Endothelial cell of umbilical vein (primary cell): ENCODE measurements around the gene GPR146. TPM values are rescaled to one million over a fixed set of nuclear protein-coding genes. Genes with fewer than 3 reads are reported as not detected.

Experiments used
- BruUV-seq: library from RNA; stranded (reverse); fragments of 400-500 nt; replicated peaks from 2 replicates; lab custom pipeline; 2021; lab: Mats Ljungman, UMichigan
- CTCF ChIA-PET: fragments of 300-600, 350-600 bp; sonication (Branson Sonifier 250); formaldehyde crosslinking; loops from one replicate; lab custom pipeline; 2021; ENCODE audit warnings: antibody characterized with exemption, inconsistent platforms; lab: Charles Lee
- POLR2A ChIA-PET: fragments of 300-600, 350-600 bp; sonication (Branson Sonifier 250); formaldehyde crosslinking; loops from one replicate; lab custom pipeline; 2021; ENCODE audit warnings: antibody characterized with exemption, inconsistent platforms; lab: Charles Lee
- DNase-seq: peaks from one replicate; pipeline ENCODE4 v3.0.0-alpha.2; 2011; ENCODE audit warnings: low read depth, low spot score
- FAIRE-seq: peaks from 2 replicates; lab custom pipeline; 2011; peaks lifted over from hg19 to GRCh38; lab: Jason Lieb, UNC
- H2AFZ ChIP-seq: 2 replicates; pipeline ENCODE4 v1.6.0; 2012; ENCODE audit warnings: low read depth, low read length, control low read depth, inconsistent platforms
- H3K27ac ChIP-seq: 2 replicates; pipeline ENCODE4 v1.5.1; 2011; ENCODE audit warnings: low read depth, mild to moderate bottlenecking, control low read depth, low read length, moderate library complexity; ENCODE audit not compliant: insufficient read depth
- H3K27me3 ChIP-seq, 2 experiments: 2 replicates each; pipeline versions ENCODE4 v1.6.0 to v1.6.1; 2011; ENCODE audit warnings: low read length in 2 of 2, mixed read lengths in 1 of 2; ENCODE audit not compliant: control insufficient read depth in 2 of 2, insufficient read depth in 2 of 2
- H3K36me3 ChIP-seq, 2 experiments: 2 replicates in 1 of 2; 3 replicates in 1 of 2; pipeline ENCODE4 v1.5.1; 2011; ENCODE audit warnings: low read length in 2 of 2, mild to moderate bottlenecking in 1 of 2, moderate library complexity in 1 of 2; ENCODE audit not compliant: control insufficient read depth in 2 of 2, insufficient read depth in 2 of 2; ENCODE audit errors: extremely low read depth in 1 of 2
- H3K4me1 ChIP-seq: 3 replicates; pipeline ENCODE4 v1.5.1; 2011; ENCODE audit warnings: mild to moderate bottlenecking, low read length; ENCODE audit not compliant: control insufficient read depth, insufficient read depth; ENCODE audit errors: extremely low read depth
- H3K4me2 ChIP-seq: 2 replicates; pipeline ENCODE4 v1.6.1; 2011; ENCODE audit warnings: low read length, control low read depth, mixed read lengths; ENCODE audit not compliant: insufficient read depth
- H3K4me3 ChIP-seq, 3 experiments: fragments of 200-600 bp in 1 of 3; sonication (generic), shearing (Covaris generic) in 1 of 3; replicated peaks in 1 of 3; 2 replicates each; pipeline ENCODE4 v1.5.1; 2011 to 2016; ENCODE audit warnings: control low read depth in 3 of 3, low read length in 3 of 3, mild to moderate bottlenecking in 2 of 3, inconsistent platforms in 1 of 3, low read depth in 1 of 3, moderate library complexity in 1 of 3; ENCODE audit not compliant: insufficient read depth in 1 of 3
- H3K79me2 ChIP-seq: 2 replicates; pipeline ENCODE4 v1.6.0; 2012; ENCODE audit warnings: low read length, inconsistent platforms; ENCODE audit not compliant: control insufficient read depth, insufficient read depth
- H3K9ac ChIP-seq: replicated peaks from 2 replicates; pipeline ENCODE3; 2011; ENCODE audit warnings: low read length, control low read depth; ENCODE audit not compliant: insufficient read depth; ENCODE audit errors: extremely low read depth
- H3K9me1 ChIP-seq: replicated peaks from 3 replicates; pipeline ENCODE4 v1.6.0; 2011; ENCODE audit warnings: mild to moderate bottlenecking, low read length; ENCODE audit not compliant: control insufficient read depth, insufficient read depth; ENCODE audit errors: extremely low read depth
- H3K9me3 ChIP-seq: replicated peaks from 2 replicates; pipeline ENCODE4 v1.5.1; 2012; ENCODE audit warnings: low read length, inconsistent platforms; ENCODE audit not compliant: control insufficient read depth, insufficient read depth
- H4K20me1 ChIP-seq: replicated peaks from 2 replicates; pipeline ENCODE3; 2011; ENCODE audit warnings: mild to moderate bottlenecking, low read length; ENCODE audit not compliant: control insufficient read depth, insufficient read depth; ENCODE audit errors: extremely low read depth
- EZH2 ChIP-seq: IDR thresholded peaks from 2 replicates; pipeline ENCODE4 v1.6.1; 2012; ENCODE audit warnings: borderline replicate concordance, low read depth, mild to moderate bottlenecking, moderate library complexity, low read length, inconsistent platforms; ENCODE audit not compliant: severe bottlenecking
- FOS ChIP-seq: IDR thresholded peaks from 2 replicates; pipeline ENCODE4 v1.6.1; 2011; ENCODE audit warnings: mild to moderate bottlenecking, low read length, moderate library complexity, borderline replicate concordance; ENCODE audit not compliant: insufficient read depth
- GATA2 ChIP-seq: IDR thresholded peaks from 2 replicates; pipeline ENCODE4 v1.7.0; 2011; ENCODE audit warnings: low read depth, mild to moderate bottlenecking, moderate library complexity, mixed read lengths, low read length; ENCODE audit not compliant: insufficient read length, insufficient read depth
- JUN ChIP-seq: IDR thresholded peaks from 2 replicates; pipeline ENCODE4 v1.6.1; 2011; ENCODE audit warnings: borderline replicate concordance, low read depth; ENCODE audit not compliant: insufficient read length, insufficient read depth
- MYC ChIP-seq: IDR thresholded peaks from one replicate; pipeline ENCODE4 v1.6.1; 2011; ENCODE audit warnings: mild to moderate bottlenecking, low read depth, low read length
- POLR2A ChIP-seq: IDR thresholded peaks from 2 replicates; pipeline ENCODE4 v1.6.1; 2012; ENCODE audit warnings: low read depth, mild to moderate bottlenecking, control low read depth, low read length
- POLR2AphosphoS5 ChIP-seq: IDR thresholded peaks from 2 replicates; pipeline ENCODE4 v1.6.1; 2012; ENCODE audit warnings: low read depth, mild to moderate bottlenecking, control low read depth, low read length, moderate library complexity; ENCODE audit not compliant: insufficient read depth
- dilution Hi-C: fragments of 300-500 bp; cut with MboI; formaldehyde crosslinking; loops from one replicate; pipeline ENCODE4 v1.15.0; 2019; ENCODE audit warnings: low sequenced_read_pairs; ENCODE audit not compliant: extremely low pct_ligation_motif_present
- intact Hi-C: fragments of 100-400 bp; cut with micrococcal nuclease; formaldehyde crosslinking; loops from one replicate; pipeline ENCODE4 v1.10.0; 2022
- polyA plus RNA-seq, 4 experiments: library from polyadenylated mRNA; depleted of rRNA in 3 of 4; stranded (reverse) in 3 of 4; unstranded in 1 of 4; fragments of >200 nt; gene quantifications; 2 replicates each; pipeline versions ENCODE4 v1.2.1 to v1.2.3, GENCODE V29; 2011 to 2012; ENCODE audit warnings: missing spikeins in 1 of 4
- total RNA-seq: library from RNA; stranded (reverse); gene quantifications from 2 replicates; pipeline ENCODE4 v1.2.3, GENCODE V29; 2021
- TF ChIP-seq, protein P1 (sequence below), 2 donors: IDR thresholded peaks; 1 replicate in 1 of 2; 2 replicates in 1 of 2; pipeline ENCODE4 v1.5.1; 2011; ENCODE audit warnings: low read length in 2 of 2, mild to moderate bottlenecking in 2 of 2, moderate library complexity in 2 of 2, control low read depth in 1 of 2, inconsistent platforms in 1 of 2, low read depth in 1 of 2; ENCODE audit not compliant: insufficient read depth in 1 of 2; ENCODE audit errors: extremely low read depth in 1 of 2

The GPR146 gene
- total and polyA plus RNA-seq, 2 donors (not counting 3 experiments of a cell fraction or from before 2014, with no cell fraction given): 18.5 to 44.8 TPM

DNA sequence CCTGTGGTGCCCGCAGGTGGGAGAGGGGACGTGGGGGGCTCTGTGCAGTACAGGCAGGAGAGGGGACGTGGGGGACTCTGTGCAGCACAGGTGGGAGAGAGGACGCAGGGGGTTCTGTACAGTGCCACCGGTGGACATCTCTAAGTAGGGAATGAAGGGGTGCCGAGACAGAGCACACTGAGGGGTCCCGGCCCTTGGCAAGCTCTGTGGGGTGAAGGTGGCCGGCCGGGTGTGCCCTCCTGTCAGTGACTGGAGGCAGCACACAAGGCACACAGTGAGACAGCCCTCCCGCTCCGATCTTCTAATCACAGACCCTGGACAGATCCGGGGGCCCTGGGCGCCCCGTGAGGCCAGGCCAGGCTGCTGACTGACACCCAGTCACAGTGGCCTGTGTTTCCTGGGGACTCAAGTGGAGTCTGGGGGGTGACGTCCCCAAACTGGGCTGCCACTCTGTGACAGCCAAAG lies 11.2 kb downstream of the GPR146 start:
- intact Hi-C loops: no loop called here
- no peaks in the 10 kb centered on the region for H3K9me3 ChIP-seq
- no peak overlapping the region for H3K4me2 ChIP-seq
- POLR2A ChIA-PET: no interaction called here
- H3K36me3 ChIP-seq: peaks cover 0 to 10% of the 10 kb centered on the region in 2 experiments
- TF ChIP-seq, protein P1, sequence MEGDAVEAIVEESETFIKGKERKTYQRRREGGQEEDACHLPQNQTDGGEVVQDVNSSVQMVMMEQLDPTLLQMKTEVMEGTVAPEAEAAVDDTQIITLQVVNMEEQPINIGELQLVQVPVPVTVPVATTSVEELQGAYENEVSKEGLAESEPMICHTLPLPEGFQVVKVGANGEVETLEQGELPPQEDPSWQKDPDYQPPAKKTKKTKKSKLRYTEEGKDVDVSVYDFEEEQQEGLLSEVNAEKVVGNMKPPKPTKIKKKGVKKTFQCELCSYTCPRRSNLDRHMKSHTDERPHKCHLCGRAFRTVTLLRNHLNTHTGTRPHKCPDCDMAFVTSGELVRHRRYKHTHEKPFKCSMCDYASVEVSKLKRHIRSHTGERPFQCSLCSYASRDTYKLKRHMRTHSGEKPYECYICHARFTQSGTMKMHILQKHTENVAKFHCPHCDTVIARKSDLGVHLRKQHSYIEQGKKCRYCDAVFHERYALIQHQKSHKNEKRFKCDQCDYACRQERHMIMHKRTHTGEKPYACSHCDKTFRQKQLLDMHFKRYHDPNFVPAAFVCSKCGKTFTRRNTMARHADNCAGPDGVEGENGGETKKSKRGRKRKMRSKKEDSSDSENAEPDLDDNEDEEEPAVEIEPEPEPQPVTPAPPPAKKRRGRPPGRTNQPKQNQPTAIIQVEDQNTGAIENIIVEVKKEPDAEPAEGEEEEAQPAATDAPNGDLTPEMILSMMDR (IDR thresholded peaks at IDR 0.05; ENCODE audit: extremely low read depth in 1 of 2, insufficient read depth in 1 of 2, low read depth in 1 of 2, low read length in 2 of 2): no peak
- TF ChIP-seq POLR2AphosphoS5: no peak
- TF ChIP-seq JUN: no peak
- TF ChIP-seq POLR2A: no peak
- TF ChIP-seq GATA2: no peak
- no peak for TF ChIP-seq FOS
- no peak for TF ChIP-seq MYC
- TF ChIP-seq EZH2: no peak
- H3K27ac ChIP-seq: no peak overlapping the region
- no peaks in the 10 kb centered on the region for H4K20me1 ChIP-seq
- no peaks in the 10 kb centered on the region for H3K27me3 ChIP-seq
- no peak overlapping the region for H3K9ac ChIP-seq
- DNase-seq (no peak), FAIRE-seq (no peak)
- CTCF ChIA-PET: interaction anchor here (0.7 to 3.9 kb wide), 7 partner anchors 9 to 68 kb away, joined by 3 to 21 read pairs (median 4); partner anchors contain the start of gene GPR146
- peaks cover 47% of the 10 kb centered on the region for H3K4me1 ChIP-seq
- H3K79me2 ChIP-seq: no peaks in the 10 kb centered on the region
- no TSS peak for BruUV-seq
- no peak overlapping the region for H2AFZ ChIP-seq
- H3K9me1 ChIP-seq: no peaks in the 10 kb centered on the region
- H3K4me3 ChIP-seq: peak overlapping the region in 1 of 3 experiments; percentile 48
- dilution Hi-C loops: no loop called here
